ENCODE measurements around the gene CNNM1. TPM values are rescaled to one million over a fixed set of nuclear protein-coding genes. Genes with fewer than 3 reads are reported as not detected.

CNNM1 gene
- total RNA-seq, 1 experiment from 2014 or later, result 0.90 TPM

DNA sequence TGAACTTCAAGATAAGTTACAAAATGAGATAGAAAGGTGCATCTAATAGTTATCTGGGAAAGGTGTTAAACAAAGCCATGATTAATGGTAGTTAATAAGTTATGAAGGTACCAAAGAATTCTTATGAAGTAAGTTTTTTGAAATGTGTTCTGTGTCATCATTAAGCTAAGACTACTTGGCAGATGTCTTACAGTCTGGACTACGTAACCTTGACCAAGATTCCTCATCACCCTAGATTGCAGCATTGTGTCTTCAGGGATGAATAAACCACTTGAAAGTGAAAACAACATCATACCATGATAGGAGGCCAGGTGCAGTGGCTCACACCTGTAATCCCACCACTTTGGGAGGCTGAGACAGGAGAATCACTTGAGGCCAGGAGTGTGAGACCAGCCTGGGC, 53.0 kb downstream of the CNNM1 start (continued):
- TF ChIP-seq KAT7 (CRISPR knock-in tag; IDR thresholded peaks at IDR 0.05; ENCODE audit: borderline replicate concordance) (no peak), ZNF263 (CRISPR knock-in tag; IDR thresholded peaks at IDR 0.05; ENCODE audit: low read depth) (no peak)

DNA sequence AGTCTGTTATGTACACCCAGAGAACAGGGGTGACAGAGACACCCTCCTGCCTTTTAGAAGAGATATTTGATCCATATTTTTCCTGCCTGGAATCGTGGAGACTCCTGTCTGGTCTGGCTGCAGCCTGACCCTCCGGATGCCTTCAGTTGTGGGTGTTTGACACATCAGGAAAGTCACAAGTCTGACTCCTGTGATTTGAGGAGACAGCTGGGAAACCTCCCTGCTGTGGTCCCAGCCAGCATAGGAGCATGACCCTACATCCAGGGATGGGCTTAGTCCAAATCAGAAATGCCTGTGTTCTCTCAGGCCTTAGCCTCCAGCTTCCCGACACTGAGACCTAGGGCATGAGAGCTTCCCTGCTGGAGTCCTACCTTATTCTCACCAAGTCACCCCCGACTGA, 57.9 kb downstream of the CNNM1 start:
- TF ChIP-seq, protein P1, sequence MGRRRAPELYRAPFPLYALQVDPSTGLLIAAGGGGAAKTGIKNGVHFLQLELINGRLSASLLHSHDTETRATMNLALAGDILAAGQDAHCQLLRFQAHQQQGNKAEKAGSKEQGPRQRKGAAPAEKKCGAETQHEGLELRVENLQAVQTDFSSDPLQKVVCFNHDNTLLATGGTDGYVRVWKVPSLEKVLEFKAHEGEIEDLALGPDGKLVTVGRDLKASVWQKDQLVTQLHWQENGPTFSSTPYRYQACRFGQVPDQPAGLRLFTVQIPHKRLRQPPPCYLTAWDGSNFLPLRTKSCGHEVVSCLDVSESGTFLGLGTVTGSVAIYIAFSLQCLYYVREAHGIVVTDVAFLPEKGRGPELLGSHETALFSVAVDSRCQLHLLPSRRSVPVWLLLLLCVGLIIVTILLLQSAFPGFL (CRISPR knock-in tag; IDR thresholded peaks at IDR 0.05; ENCODE audit: borderline replicate concordance), result no peak
- TF ChIP-seq, protein P2, sequence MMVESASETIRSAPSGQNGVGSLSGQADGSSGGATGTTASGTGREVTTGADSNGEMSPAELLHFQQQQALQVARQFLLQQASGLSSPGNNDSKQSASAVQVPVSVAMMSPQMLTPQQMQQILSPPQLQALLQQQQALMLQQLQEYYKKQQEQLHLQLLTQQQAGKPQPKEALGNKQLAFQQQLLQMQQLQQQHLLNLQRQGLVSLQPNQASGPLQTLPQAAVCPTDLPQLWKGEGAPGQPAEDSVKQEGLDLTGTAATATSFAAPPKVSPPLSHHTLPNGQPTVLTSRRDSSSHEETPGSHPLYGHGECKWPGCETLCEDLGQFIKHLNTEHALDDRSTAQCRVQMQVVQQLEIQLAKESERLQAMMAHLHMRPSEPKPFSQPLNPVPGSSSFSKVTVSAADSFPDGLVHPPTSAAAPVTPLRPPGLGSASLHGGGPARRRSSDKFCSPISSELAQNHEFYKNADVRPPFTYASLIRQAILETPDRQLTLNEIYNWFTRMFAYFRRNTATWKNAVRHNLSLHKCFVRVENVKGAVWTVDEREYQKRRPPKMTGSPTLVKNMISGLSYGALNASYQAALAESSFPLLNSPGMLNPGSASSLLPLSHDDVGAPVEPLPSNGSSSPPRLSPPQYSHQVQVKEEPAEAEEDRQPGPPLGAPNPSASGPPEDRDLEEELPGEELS (CRISPR knock-in tag; IDR thresholded peaks at IDR 0.05), result no peak
- H3K27ac Mint-ChIP-seq, result no peak overlapping the region
- no peak overlapping the region for H3K4me3 Mint-ChIP-seq
- ATAC-seq (no peak), DNase-seq (ENCODE audit: low spot score) (no peak)
- POLR2A ChIA-PET, result no interaction called here
- H3K4me1 Mint-ChIP-seq, result peaks cover 18% of the 10 kb centered on the region
- no peaks in the 10 kb centered on the region for H3K36me3 Mint-ChIP-seq
- CTCF ChIA-PET, result no interaction called here
- H3K9me3 Mint-ChIP-seq, result no peaks in the 10 kb centered on the region
- no peaks in the 10 kb centered on the region for H3K27me3 Mint-ChIP-seq (ENCODE audit: low read depth)

- DNase-seq (ENCODE audit: low spot score) (no peak), ATAC-seq (no peak)
- H3K4me1 Mint-ChIP-seq, result peaks cover 21% of the 10 kb centered on the region
- no peak overlapping the region for H3K27ac Mint-ChIP-seq
- TF ChIP-seq EMX1 (CRISPR knock-in tag; IDR thresholded peaks at IDR 0.05), result no peak
- no peak for TF ChIP-seq ZBTB43 (CRISPR knock-in tag; IDR thresholded peaks at IDR 0.05)
- no peak for TF ChIP-seq ZSCAN18 (CRISPR knock-in tag; IDR thresholded peaks at IDR 0.05)
- no peak for TF ChIP-seq HMGXB4 (CRISPR knock-in tag; IDR thresholded peaks at IDR 0.05)
- TF ChIP-seq NR1H2 (CRISPR knock-in tag; IDR thresholded peaks at IDR 0.05), result no peak
- no peak for TF ChIP-seq ZNF121 (CRISPR knock-in tag; IDR thresholded peaks at IDR 0.05)
- TF ChIP-seq FOXJ3 (CRISPR knock-in tag; IDR thresholded peaks at IDR 0.05; ENCODE audit: borderline replicate concordance), result no peak
- TF ChIP-seq GTF2I (CRISPR knock-in tag; conservative IDR thresholded peaks at IDR 0.05), result no peak
- TF ChIP-seq, protein P3, sequence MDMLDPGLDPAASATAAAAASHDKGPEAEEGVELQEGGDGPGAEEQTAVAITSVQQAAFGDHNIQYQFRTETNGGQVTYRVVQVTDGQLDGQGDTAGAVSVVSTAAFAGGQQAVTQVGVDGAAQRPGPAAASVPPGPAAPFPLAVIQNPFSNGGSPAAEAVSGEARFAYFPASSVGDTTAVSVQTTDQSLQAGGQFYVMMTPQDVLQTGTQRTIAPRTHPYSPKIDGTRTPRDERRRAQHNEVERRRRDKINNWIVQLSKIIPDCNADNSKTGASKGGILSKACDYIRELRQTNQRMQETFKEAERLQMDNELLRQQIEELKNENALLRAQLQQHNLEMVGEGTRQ (CRISPR knock-in tag; IDR thresholded peaks at IDR 0.05), result no peak
- TF ChIP-seq, protein P4, sequence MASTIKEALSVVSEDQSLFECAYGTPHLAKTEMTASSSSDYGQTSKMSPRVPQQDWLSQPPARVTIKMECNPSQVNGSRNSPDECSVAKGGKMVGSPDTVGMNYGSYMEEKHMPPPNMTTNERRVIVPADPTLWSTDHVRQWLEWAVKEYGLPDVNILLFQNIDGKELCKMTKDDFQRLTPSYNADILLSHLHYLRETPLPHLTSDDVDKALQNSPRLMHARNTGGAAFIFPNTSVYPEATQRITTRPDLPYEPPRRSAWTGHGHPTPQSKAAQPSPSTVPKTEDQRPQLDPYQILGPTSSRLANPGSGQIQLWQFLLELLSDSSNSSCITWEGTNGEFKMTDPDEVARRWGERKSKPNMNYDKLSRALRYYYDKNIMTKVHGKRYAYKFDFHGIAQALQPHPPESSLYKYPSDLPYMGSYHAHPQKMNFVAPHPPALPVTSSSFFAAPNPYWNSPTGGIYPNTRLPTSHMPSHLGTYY (CRISPR knock-in tag; IDR thresholded peaks at IDR 0.05), result no peak
- no peak for TF ChIP-seq ZNF219 (CRISPR knock-in tag; IDR thresholded peaks at IDR 0.05; ENCODE audit: borderline replicate concordance)
- TF ChIP-seq OVOL2 (CRISPR knock-in tag; IDR thresholded peaks at IDR 0.05; ENCODE audit: borderline replicate concordance), result no peak
- TF ChIP-seq, protein P5, sequence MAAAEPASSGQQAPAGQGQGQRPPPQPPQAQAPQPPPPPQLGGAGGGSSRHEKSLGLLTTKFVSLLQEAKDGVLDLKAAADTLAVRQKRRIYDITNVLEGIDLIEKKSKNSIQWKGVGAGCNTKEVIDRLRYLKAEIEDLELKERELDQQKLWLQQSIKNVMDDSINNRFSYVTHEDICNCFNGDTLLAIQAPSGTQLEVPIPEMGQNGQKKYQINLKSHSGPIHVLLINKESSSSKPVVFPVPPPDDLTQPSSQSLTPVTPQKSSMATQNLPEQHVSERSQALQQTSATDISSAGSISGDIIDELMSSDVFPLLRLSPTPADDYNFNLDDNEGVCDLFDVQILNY (CRISPR knock-in tag; IDR thresholded peaks at IDR 0.05), result no peak
- no peak for TF ChIP-seq TEAD4 (CRISPR knock-in tag; IDR thresholded peaks at IDR 0.05)
- H3K4me3 Mint-ChIP-seq, result no peak overlapping the region
- CTCF ChIA-PET, result no interaction called here
- H3K9me3 Mint-ChIP-seq, result no peaks in the 10 kb centered on the region
- H3K36me3 Mint-ChIP-seq, result no peaks in the 10 kb centered on the region
- H3K27me3 Mint-ChIP-seq (ENCODE audit: low read depth), result no peaks in the 10 kb centered on the region
- POLR2A ChIA-PET, result no interaction called here
Observed at GRCh38 chr10:99387541-99387940, 58.4 kb downstream of the CNNM1 start.
